Choroid plexus epithelial cell (primary cell): ENCODE results near the gene DDX39A.

ENCODE experiments used
- DNase-seq: peaks from one replicate; pipeline ENCODE4 v3.0.0-alpha.2; 2010; ENCODE audit warnings: low read depth
- H3K4me3 ChIP-seq: 2 replicates; pipeline ENCODE4 v1.5.1; 2011; ENCODE audit warnings: low read depth, mild to moderate bottlenecking, control low read depth, low read length, moderate library complexity
- CTCF ChIP-seq: conservative IDR thresholded peaks from 2 replicates; pipeline ENCODE4 v1.5.1; 2011; ENCODE audit warnings: low read depth, mild to moderate bottlenecking, control low read depth, inconsistent platforms, low read length, moderate library complexity

The DDX39A gene

GRCh38 chr19:14450876-14451275 lies 31.7 kb upstream of the DDX39A start:
- no peak for DNase-seq
- H3K4me3 ChIP-seq: no peak overlapping the region
- no peak for TF ChIP-seq CTCF

- TF ChIP-seq CTCF: no peak
- DNase-seq: peak; percentile 32
Measured at GRCh38 chr19:14450168-14450874, 31.2 kb upstream of the DDX39A start.

GRCh38 chr19:14449321-14449720 lies 30.2 kb upstream of the DDX39A start:
- DNase-seq: no peak
- H3K4me3 ChIP-seq: no peak overlapping the region
- no peak for TF ChIP-seq CTCF

More at GRCh38 chr19:14450168-14450874, 31.2 kb upstream of the DDX39A start:
- no peak overlapping the region for H3K4me3 ChIP-seq

GRCh38 chr19:14446336-14447036 lies 27.3 kb upstream of the DDX39A start:
- no peak for TF ChIP-seq CTCF
- H3K4me3 ChIP-seq: no peak overlapping the region
- DNase-seq: no peak

GRCh38 chr19:14443632-14444216 lies 24.6 kb upstream of the DDX39A start:
- no peak overlapping the region for H3K4me3 ChIP-seq
- no peak for TF ChIP-seq CTCF
- no peak for DNase-seq

- DNase-seq: no peak
- H3K4me3 ChIP-seq: no peak overlapping the region
- no peak for TF ChIP-seq CTCF
Measured at GRCh38 chr19:14442891-14443631, 23.9 kb upstream of the DDX39A start.
